Omental fat pad (tissue), 4 donors: ENCODE data around the gene LDLRAD3. TPM values are rescaled to one million over a fixed set of nuclear protein-coding genes. Genes with fewer than 3 reads are reported as not detected.

Experiments used
- ATAC-seq: fragments of 150-250 bp; one replicate; pipeline ENCODE4 v1.9.1; 2016; ENCODE audit warnings: mild to moderate bottlenecking, moderate library complexity; ENCODE audit not compliant: low FRiP score
- DNase-seq: peaks from one replicate; pipeline ENCODE4 v3.0.0-alpha.2; 2019; ENCODE audit warnings: low spot score
- total RNA-seq, 4 donors: library from RNA; depleted of rRNA; stranded (reverse); fragments of >200 nt; gene quantifications; one replicate each; pipeline ENCODE4 v1.1.0, GENCODE V29; 2016
- TF ChIP-seq, protein P1 (sequence below), 3 donors: fragments of 450-650 bp; IDR thresholded peaks; one replicate each; pipeline ENCODE4 v1.5.1; 2016 to 2017; ENCODE audit warnings: antibody characterized with exemption in 3 of 3, mild to moderate bottlenecking in 3 of 3, moderate library complexity in 2 of 3

The LDLRAD3 gene
- total RNA-seq, 4 donors from 2014 or later = 15.6 to 70.2 (median 25.7) TPM

- ATAC-seq (no peak), DNase-seq (no peak)
- TF ChIP-seq, protein P1, sequence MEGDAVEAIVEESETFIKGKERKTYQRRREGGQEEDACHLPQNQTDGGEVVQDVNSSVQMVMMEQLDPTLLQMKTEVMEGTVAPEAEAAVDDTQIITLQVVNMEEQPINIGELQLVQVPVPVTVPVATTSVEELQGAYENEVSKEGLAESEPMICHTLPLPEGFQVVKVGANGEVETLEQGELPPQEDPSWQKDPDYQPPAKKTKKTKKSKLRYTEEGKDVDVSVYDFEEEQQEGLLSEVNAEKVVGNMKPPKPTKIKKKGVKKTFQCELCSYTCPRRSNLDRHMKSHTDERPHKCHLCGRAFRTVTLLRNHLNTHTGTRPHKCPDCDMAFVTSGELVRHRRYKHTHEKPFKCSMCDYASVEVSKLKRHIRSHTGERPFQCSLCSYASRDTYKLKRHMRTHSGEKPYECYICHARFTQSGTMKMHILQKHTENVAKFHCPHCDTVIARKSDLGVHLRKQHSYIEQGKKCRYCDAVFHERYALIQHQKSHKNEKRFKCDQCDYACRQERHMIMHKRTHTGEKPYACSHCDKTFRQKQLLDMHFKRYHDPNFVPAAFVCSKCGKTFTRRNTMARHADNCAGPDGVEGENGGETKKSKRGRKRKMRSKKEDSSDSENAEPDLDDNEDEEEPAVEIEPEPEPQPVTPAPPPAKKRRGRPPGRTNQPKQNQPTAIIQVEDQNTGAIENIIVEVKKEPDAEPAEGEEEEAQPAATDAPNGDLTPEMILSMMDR (IDR thresholded peaks at IDR 0.05) = no peak
Measured at GRCh38 chr11:36151933-36152580, 208.2 kb downstream of the LDLRAD3 start.

DNA sequence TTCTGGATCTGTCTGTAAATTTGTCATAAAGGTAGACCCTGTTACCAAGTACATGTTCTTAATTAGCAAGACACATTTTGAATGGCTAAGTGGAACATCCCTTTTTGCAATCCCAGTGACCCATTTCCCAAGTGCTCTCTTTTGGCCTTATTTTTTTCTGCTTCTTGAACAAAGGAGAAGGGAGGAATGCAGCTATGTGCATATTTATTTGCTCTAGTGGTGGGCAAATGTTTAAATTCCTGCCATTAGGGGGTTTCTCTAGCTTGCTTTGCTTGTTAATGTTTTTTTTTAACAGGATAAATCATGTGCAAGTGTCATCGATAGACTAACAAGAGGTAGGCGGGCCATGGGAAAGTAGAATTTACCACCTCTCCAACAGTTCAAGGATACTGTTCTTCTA, 209.7 kb downstream of the LDLRAD3 start:
- DNase-seq = no peak
- no peak for ATAC-seq
- TF ChIP-seq, protein P1 (IDR thresholded peaks at IDR 0.05) = no peak

GRCh38 chr11:36155124-36155561, 211.3 kb downstream of the LDLRAD3 start:
- TF ChIP-seq, protein P1 (IDR thresholded peaks at IDR 0.05) = no peak
- DNase-seq (no peak), ATAC-seq (no peak)

- DNase-seq (no peak), ATAC-seq (peak; percentile 9)
- TF ChIP-seq, protein P1 (IDR thresholded peaks at IDR 0.05) = no peak
Measured at GRCh38 chr11:36155770-36156160, 211.9 kb downstream of the LDLRAD3 start.

GRCh38 chr11:36156161-36156816, 212.4 kb downstream of the LDLRAD3 start:
- DNase-seq (no peak), ATAC-seq (peak; percentile 54)
- TF ChIP-seq, protein P1 (IDR thresholded peaks at IDR 0.05) = no peak

GRCh38 chr11:36156817-36157519, 213.1 kb downstream of the LDLRAD3 start:
- DNase-seq (no peak), ATAC-seq (peak; percentile 47)
- TF ChIP-seq, protein P1 (IDR thresholded peaks at IDR 0.05) = no peak
